AG10803 (cell line): ENCODE measurements around the gene CACTIN.
"Not testable (repeated sequence)": the region's sequence is repeated elsewhere in the genome, so short reads cannot be mapped to it uniquely, and the experiment has no call there.

ENCODE experiments used
- DNase-seq: peaks from one replicate; pipeline ENCODE4 v3.0.0; 2010; ENCODE audit warnings: low read depth
- H3K4me3 ChIP-seq: 2 replicates; pipeline ENCODE4 v1.5.1; 2011; ENCODE audit warnings: mild to moderate bottlenecking, low read length, control low read depth
- CTCF ChIP-seq: conservative IDR thresholded peaks from 2 replicates; pipeline ENCODE4 v1.5.1; 2011; ENCODE audit warnings: mild to moderate bottlenecking, low read length, control low read depth, inconsistent platforms

Gene CACTIN

GRCh38 chr19:3636506-3636905, 9.9 kb upstream of the CACTIN start:
- no peak overlapping the region for H3K4me3 ChIP-seq
- TF ChIP-seq CTCF, result no peak
- no peak for DNase-seq

DNA sequence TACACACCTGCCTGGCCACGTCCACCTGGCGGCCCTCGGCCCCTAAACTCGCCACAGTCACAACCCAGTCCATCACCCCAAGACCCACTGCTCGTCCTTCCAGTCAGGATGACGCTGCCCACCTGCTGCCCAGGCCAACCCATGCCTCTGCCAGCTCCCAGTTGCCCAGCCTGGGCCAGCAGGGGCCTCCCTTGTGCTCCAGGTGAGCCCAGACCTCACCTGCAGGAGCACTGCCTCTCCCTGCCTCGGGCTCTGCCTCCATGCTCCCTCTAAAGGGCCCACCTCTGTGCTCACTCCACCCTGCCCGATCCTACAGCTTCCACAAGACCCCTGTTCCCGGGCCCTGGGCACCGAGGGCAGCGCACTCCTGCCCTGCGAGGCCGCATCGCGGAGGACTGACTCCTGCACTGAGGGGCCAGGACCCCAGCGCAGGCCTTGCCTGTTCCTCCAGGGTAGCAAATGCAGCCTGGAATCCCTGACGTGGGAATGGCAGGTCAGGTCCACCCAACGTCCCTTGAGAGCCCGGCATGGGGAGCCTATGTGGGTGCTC, 8.0 kb upstream of the CACTIN start:
- no peak for TF ChIP-seq CTCF
- no peak for DNase-seq

GRCh38 chr19:3633559-3633988, 7.0 kb upstream of the CACTIN start:
- no peak overlapping the region for H3K4me3 ChIP-seq
- no peak for TF ChIP-seq CTCF
- DNase-seq, result no peak

More for the DNA sequence above, 8.0 kb upstream of the CACTIN start:
- H3K4me3 ChIP-seq, result no peak overlapping the region

GRCh38 chr19:3632739-3633558, 6.4 kb upstream of the CACTIN start:
- no peak for DNase-seq
- TF ChIP-seq CTCF, result no peak
- H3K4me3 ChIP-seq, result no peak overlapping the region

DNA sequence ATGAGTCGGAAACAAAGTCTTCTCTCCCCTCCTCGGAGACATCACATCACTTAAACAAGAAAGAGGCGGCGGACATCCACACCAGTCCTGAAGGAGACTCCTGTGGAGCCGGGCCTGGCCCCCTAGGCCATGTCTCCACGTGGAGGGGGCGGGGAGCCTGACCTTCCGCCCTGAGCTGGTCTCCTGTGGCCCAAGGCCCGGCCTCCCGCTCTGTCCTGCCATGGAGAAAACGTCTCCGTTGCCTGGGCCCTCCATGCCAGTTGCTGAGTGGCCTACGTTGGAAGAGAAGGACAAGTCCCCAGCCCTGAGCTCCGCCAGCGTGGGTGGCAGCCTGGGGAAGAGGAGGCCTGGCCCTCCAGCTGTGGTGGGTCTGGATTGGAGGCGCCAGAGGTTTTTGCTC, 5.5 kb upstream of the CACTIN start:
- no peak for DNase-seq
- no peak overlapping the region for H3K4me3 ChIP-seq
- TF ChIP-seq CTCF, result no peak

- DNase-seq, result no peak
- H3K4me3 ChIP-seq, result no peak overlapping the region
- no peak for TF ChIP-seq CTCF
These were observed 4.7 kb upstream of the CACTIN start for GRCh38 chr19:3631053-3631861.

DNA sequence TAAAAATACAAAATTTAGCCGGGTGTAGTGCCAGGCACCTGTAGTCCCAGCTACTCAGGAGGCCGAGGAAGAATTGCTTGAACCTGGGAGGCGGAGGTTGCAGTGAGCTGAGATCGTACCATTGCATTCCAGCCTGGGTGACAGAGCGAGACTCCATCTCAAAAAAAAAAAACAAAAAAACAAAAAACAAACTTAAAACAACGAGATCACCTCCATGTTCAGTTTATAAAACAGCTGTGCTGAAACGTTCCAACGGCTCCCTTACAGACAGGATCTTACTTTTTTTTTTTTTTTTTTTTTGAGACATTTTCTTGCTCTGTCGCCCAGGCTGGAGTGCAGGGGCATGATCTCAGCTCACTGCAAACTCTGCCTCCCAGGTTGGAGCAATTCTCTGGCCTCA, 2.2 kb upstream of the CACTIN start:
- not testable (repeated sequence) for H3K4me3 ChIP-seq, DNase-seq
